Parathyroid adenoma (tissue), 2 donors: Measurements from ENCODE around the gene GJA9.
"Not testable (repeated sequence)": the region's sequence is repeated elsewhere in the genome, so short reads cannot be mapped to it uniquely, and the experiment has no call there.

Experiments
- H2AFZ ChIP-seq: fragments of 300-600 bp; sonication (generic); one replicate; pipeline ENCODE4 v1.7.0; 2017; ENCODE audit warnings: antibody characterized with exemption, mild to moderate bottlenecking
- H3K27ac ChIP-seq: fragments of 300-600 bp; sonication (generic); one replicate; pipeline ENCODE4 v1.7.0; 2017
- H3K27me3 ChIP-seq: fragments of 300-600 bp; sonication (generic); one replicate; pipeline ENCODE4 v1.7.0; 2017; ENCODE audit warnings: low read length; ENCODE audit not compliant: control insufficient read depth, insufficient read depth
- H3K36me3 ChIP-seq: fragments of 300-600 bp; sonication (generic); one replicate; pipeline ENCODE4 v1.7.0; 2017; ENCODE audit warnings: low read length; ENCODE audit not compliant: control insufficient read depth, insufficient read depth
- H3K4me1 ChIP-seq: fragments of 300-600 bp; sonication (generic); one replicate; pipeline ENCODE4 v1.7.0; 2017; ENCODE audit warnings: control low read depth
- H3K4me2 ChIP-seq: fragments of 300-600 bp; sonication (generic); one replicate; pipeline ENCODE4 v1.7.0; 2017; ENCODE audit warnings: low read length
- H3K4me3 ChIP-seq: fragments of 300-600 bp; sonication (generic); one replicate; pipeline ENCODE4 v1.7.0; 2017; ENCODE audit warnings: low read depth, low read length
- H3K79me2 ChIP-seq: fragments of 300-600 bp; sonication (generic); one replicate; pipeline ENCODE4 v1.7.0; 2017; ENCODE audit warnings: control low read depth
- H3K9ac ChIP-seq: fragments of 300-600 bp; sonication (generic); one replicate; pipeline ENCODE4 v1.7.0; 2017; ENCODE audit warnings: mild to moderate bottlenecking
- H3K9me3 ChIP-seq: fragments of 300-600 bp; sonication (generic); one replicate; pipeline ENCODE4 v1.7.0; 2017; ENCODE audit warnings: low read length; ENCODE audit not compliant: control insufficient read depth
- TF ChIP-seq, protein P1 (sequence below): fragments of 300-600 bp; sonication (generic); IDR thresholded peaks from one replicate; pipeline ENCODE4 v1.7.0; 2017; ENCODE audit warnings: antibody characterized with exemption, mild to moderate bottlenecking
- donor health status: primary hyperparathyroidism.

The GJA9 gene

DNA sequence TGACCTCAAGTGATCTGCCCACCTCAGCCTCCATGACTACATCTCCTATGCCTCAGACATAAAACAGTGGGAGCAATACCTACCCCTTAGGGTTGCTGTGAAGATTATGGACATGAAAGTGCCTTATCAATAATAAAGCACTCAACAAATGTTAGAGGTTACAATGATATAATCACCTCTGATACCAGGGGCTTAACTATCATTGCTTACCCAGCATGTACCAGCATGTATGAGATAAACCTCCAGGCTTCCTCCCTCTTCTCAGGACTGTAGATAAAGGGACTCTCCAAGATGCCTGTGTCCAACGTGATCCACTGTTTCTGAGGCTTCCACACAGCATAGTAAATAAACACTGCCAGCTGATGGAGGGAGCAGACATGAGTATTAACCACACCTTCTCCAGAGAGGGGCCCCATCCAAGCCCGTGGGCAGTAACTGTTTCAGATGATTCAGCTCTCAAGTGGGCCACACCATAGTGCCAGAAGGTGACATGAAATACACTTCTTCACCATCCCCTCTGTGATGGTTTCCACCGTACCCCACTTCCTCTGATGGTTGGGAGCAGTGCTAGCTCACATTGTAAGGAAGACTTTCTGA is 34.1 kb upstream of the GJA9 start:
- Histone ChIP-seq H3K4me3 (no peak overlapping the region), H3K36me3 (no peaks in the 10 kb centered on the region), H3K9me3 (no peaks in the 10 kb centered on the region), H3K9ac (no peak overlapping the region), H2AFZ (no peak overlapping the region), H3K4me1 (no peaks in the 10 kb centered on the region), H3K27ac (no peak overlapping the region), H3K79me2 (no peaks in the 10 kb centered on the region), H3K4me2 (no peak overlapping the region), H3K27me3 (no peaks in the 10 kb centered on the region)
- TF ChIP-seq, protein P1, sequence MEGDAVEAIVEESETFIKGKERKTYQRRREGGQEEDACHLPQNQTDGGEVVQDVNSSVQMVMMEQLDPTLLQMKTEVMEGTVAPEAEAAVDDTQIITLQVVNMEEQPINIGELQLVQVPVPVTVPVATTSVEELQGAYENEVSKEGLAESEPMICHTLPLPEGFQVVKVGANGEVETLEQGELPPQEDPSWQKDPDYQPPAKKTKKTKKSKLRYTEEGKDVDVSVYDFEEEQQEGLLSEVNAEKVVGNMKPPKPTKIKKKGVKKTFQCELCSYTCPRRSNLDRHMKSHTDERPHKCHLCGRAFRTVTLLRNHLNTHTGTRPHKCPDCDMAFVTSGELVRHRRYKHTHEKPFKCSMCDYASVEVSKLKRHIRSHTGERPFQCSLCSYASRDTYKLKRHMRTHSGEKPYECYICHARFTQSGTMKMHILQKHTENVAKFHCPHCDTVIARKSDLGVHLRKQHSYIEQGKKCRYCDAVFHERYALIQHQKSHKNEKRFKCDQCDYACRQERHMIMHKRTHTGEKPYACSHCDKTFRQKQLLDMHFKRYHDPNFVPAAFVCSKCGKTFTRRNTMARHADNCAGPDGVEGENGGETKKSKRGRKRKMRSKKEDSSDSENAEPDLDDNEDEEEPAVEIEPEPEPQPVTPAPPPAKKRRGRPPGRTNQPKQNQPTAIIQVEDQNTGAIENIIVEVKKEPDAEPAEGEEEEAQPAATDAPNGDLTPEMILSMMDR, result no peak

GRCh38 chr1:38914908-38915307 is 33.5 kb upstream of the GJA9 start:
- not testable (repeated sequence) for H3K9ac ChIP-seq, H3K4me3 ChIP-seq, H3K27me3 ChIP-seq, H3K4me2 ChIP-seq, H3K4me1 ChIP-seq, H3K36me3 ChIP-seq, H3K79me2 ChIP-seq, H2AFZ ChIP-seq, H3K27ac ChIP-seq, H3K9me3 ChIP-seq

DNA sequence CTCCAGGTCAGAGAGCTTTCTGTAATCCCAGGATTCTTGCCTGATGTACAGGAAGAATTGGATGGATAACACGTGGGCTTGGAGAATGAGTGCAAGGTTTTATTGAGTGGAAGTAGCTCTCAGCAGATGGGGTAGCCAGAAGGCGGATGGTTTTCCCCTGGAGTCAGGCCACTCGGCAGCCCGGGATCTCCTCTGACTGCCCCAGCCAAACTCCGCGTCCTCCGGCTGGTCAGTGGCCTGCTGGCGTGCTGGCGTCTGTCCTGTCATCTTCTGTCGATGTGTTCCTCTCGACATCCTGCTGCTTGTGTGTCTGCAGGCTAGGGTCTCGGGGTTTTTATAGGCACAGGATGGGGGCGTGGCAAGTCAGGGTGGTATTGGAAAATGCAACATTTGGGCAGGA is 27.4 kb upstream of the GJA9 start:
- H3K79me2 ChIP-seq, result no peaks in the 10 kb centered on the region
- H3K4me2 ChIP-seq, result no peak overlapping the region
- H3K4me1 ChIP-seq, result no peaks in the 10 kb centered on the region
- H3K27ac ChIP-seq, result no peak overlapping the region
- no peak overlapping the region for H2AFZ ChIP-seq
- no peaks in the 10 kb centered on the region for H3K9me3 ChIP-seq
- H3K27me3 ChIP-seq, result no peaks in the 10 kb centered on the region
- H3K9ac ChIP-seq, result no peak overlapping the region
- no peak overlapping the region for H3K4me3 ChIP-seq
- H3K36me3 ChIP-seq, result no peaks in the 10 kb centered on the region
- TF ChIP-seq, protein P1, result no peak

GRCh38 chr1:38905985-38906384 is 24.6 kb upstream of the GJA9 start:
- Histone ChIP-seq H3K27me3 (no peaks in the 10 kb centered on the region), H3K27ac (no peak overlapping the region), H3K36me3 (no peaks in the 10 kb centered on the region), H3K79me2 (no peaks in the 10 kb centered on the region), H3K4me2 (no peak overlapping the region), H3K4me1 (no peaks in the 10 kb centered on the region), H3K4me3 (no peak overlapping the region), H3K9ac (no peak overlapping the region), H3K9me3 (no peaks in the 10 kb centered on the region), H2AFZ (no peak overlapping the region)
- TF ChIP-seq, protein P1, result no peak

- Histone ChIP-seq H3K9me3 (no peaks in the 10 kb centered on the region), H3K27me3 (no peaks in the 10 kb centered on the region), H3K36me3 (no peaks in the 10 kb centered on the region), H3K27ac (no peak overlapping the region), H3K4me2 (no peak overlapping the region), H2AFZ (no peak overlapping the region), H3K9ac (no peak overlapping the region), H3K79me2 (no peaks in the 10 kb centered on the region), H3K4me3 (no peak overlapping the region), H3K4me1 (no peaks in the 10 kb centered on the region)
- TF ChIP-seq, protein P1, result no peak
Measured at GRCh38 chr1:38899560-38899959, 18.2 kb upstream of the GJA9 start.
